NT2/D1 (cell line): ENCODE data around the gene ABCA13.

Experiments used
- YY1 ChIP-seq: IDR thresholded peaks from 2 replicates; pipeline ENCODE4 v1.6.1; 2011; ENCODE audit not compliant: insufficient read length, insufficient read depth
- ZNF274 ChIP-seq: IDR thresholded peaks from 2 replicates; pipeline ENCODE4 v1.6.1; 2011; ENCODE audit warnings: mild to moderate bottlenecking, low read depth, low read length

- TF ChIP-seq ZNF274: no peak
- TF ChIP-seq YY1: no peak
Observed at GRCh38 chr7:48207155-48207675, 36.0 kb downstream of the ABCA13 start.
